ENCODE measurements around the gene AFF3. TPM values are rescaled to one million over a fixed set of nuclear protein-coding genes. Genes with fewer than 3 reads are reported as not detected.

Gene AFF3
- total and polyA plus RNA-seq, 2 of the 8 experiments (the other 6 are each of a cell fraction or from before 2014, with no cell fraction given) = 0.27 to 3.0 TPM

DNA sequence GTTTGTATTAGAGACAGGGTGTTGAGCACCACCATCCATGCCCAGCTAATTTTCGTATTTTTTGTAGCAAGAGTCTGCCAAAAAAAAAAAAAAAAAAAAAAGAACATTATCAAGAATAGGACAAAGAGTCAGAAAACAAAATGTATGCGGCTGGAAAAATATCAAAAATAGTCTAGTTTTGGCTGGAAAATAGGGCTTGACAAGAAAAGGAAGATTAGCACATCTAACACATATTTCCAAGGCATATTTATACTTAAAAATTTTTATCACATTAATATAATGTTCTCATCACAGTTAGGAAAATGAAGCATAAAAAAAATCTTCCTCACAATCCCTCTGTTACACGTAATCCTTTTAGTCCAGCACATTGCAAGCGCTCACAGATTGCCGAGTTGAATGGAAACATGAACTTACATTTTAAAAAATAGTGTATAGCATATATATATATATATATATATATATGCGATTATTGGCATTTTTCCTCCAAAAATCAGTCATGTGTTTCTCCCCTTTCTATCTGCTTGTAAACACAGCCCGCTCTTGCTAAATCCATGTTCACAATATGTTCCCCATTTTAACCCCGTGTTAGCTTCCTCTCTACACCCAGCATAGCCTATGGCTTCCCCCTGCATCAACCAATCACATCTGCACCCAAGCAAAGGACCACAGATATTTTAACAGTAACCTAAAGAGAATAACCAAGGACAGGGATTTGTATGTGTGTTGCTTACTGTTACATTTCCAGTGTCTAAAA, 183.0 kb downstream of the AFF3 start:
- Histone ChIP-seq H3K4me1 (replicated peaks in 1 of 4; ENCODE audit: control insufficient read depth in 3 of 4, insufficient read depth in 4 of 4, low read length in 3 of 4) (peaks cover 0 to 8% (median 2%) of the 10 kb centered on the region in 4 experiments; a peak in 5 of 7 replicates), H2BK120ac (replicated peaks; ENCODE audit: low read depth, low read length) (no peak overlapping the region), H4K20me1 (replicated peaks in 1 of 2; ENCODE audit: control insufficient read depth in 1 of 2, insufficient read depth in 2 of 2, low read length in 2 of 2) (no peaks in the 10 kb centered on the region), H4K91ac (replicated peaks; ENCODE audit: insufficient read length, low read length) (no peak overlapping the region), H4K8ac (ENCODE audit: extremely low read depth, insufficient read depth, low read length) (no peak overlapping the region), H3K23me2 (ENCODE audit: low read depth, low read length) (no peaks in the 10 kb centered on the region), H2AK5ac (ENCODE audit: low read depth, low read length) (no peak overlapping the region), H3K9ac (replicated peaks in 1 of 4; ENCODE audit: extremely low read depth in 1 of 4, low read depth in 3 of 4, low read length in 3 of 4) (no peak overlapping the region), H2AFZ (ENCODE audit: low read length) (no peak overlapping the region), H3K14ac (ENCODE audit: insufficient read length) (no peak overlapping the region), H3K4ac (replicated peaks; ENCODE audit: insufficient read length, low read depth, low read length) (no peak overlapping the region), H2BK15ac (ENCODE audit: low read length) (no peak overlapping the region), H3K4me3 (ENCODE audit: extremely low read depth in 1 of 4, insufficient read depth in 2 of 4, low read depth in 3 of 4, low read length in 4 of 4) (no peak overlapping the region), H3K18ac (ENCODE audit: extremely low read depth, low read length) (no peak overlapping the region), H3K79me2 (ENCODE audit: control insufficient read depth in 1 of 2, insufficient read depth in 2 of 2, low read length in 2 of 2) (no peaks in the 10 kb centered on the region), H3K27ac (ENCODE audit: low read depth, low read length) (no peak overlapping the region), H3K79me1 (ENCODE audit: low read depth, low read length) (no peaks in the 10 kb centered on the region), H3K4me2 (ENCODE audit: insufficient read depth in 1 of 2, low read depth in 2 of 2, low read length in 2 of 2) (no peak overlapping the region), H3K56ac (replicated peaks; ENCODE audit: insufficient read length, low read depth, low read length) (no peak overlapping the region), H4K5ac (ENCODE audit: insufficient read length, low read depth, low read length) (no peak overlapping the region), H2BK20ac (ENCODE audit: low read length) (no peak overlapping the region), H3K36me3 (ENCODE audit: control insufficient read depth in 2 of 4, insufficient read depth in 4 of 4, low read length in 3 of 4) (no peaks in the 10 kb centered on the region), H3K27me3 (replicated peaks in 1 of 4; ENCODE audit: control insufficient read depth in 3 of 4, extremely low read depth in 1 of 4, insufficient read depth in 3 of 4, low read length in 3 of 4) (no peaks in the 10 kb centered on the region), H2BK12ac (ENCODE audit: low read depth, low read length) (no peak overlapping the region), H2BK5ac (ENCODE audit: low read depth, low read length) (no peak overlapping the region), H3K9me3 (ENCODE audit: insufficient read depth in 2 of 2, low read depth in 1 of 2, low read length in 1 of 2) (no peaks in the 10 kb centered on the region), H3K23ac (ENCODE audit: insufficient read length) (no peak overlapping the region)
- TF ChIP-seq ATF3 (IDR thresholded peaks at IDR 0.05; ENCODE audit: insufficient read depth, low read depth, low read length) = no peak
- no peak for TF ChIP-seq TCF12 (IDR thresholded peaks at IDR 0.05; ENCODE audit: low read depth, low read length)
- TF ChIP-seq HDAC2 (IDR thresholded peaks at IDR 0.05; ENCODE audit: borderline replicate concordance in 1 of 2, low read depth in 2 of 2, low read length in 2 of 2) = no peak
- TF ChIP-seq FOSL1 (IDR thresholded peaks at IDR 0.05; ENCODE audit: insufficient read depth, low read depth, low read length) = no peak
- TF ChIP-seq EGR1 (IDR thresholded peaks at IDR 0.05; ENCODE audit: borderline replicate concordance, low read depth, low read length) = no peak
- TF ChIP-seq NANOG (IDR thresholded peaks at IDR 0.05; ENCODE audit: insufficient read depth, low read depth, low read length, poor library complexity, severe bottlenecking) = no peak
- TF ChIP-seq, protein P1, sequence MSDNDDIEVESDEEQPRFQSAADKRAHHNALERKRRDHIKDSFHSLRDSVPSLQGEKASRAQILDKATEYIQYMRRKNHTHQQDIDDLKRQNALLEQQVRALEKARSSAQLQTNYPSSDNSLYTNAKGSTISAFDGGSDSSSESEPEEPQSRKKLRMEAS (IDR thresholded peaks at IDR 0.05) = no peak
- TF ChIP-seq TBP (IDR thresholded peaks at IDR 0.05; ENCODE audit: low read depth, low read length) = no peak
- no peak for TF ChIP-seq RFX5 (IDR thresholded peaks at IDR 0.05; ENCODE audit: borderline replicate concordance, low read depth, low read length)
- TF ChIP-seq KDM1A (IDR thresholded peaks at IDR 0.05; ENCODE audit: borderline replicate concordance, low read length) = no peak
- no peak for TF ChIP-seq JUN (IDR thresholded peaks at IDR 0.05; ENCODE audit: low read depth, low read length)
- TF ChIP-seq SP1 (IDR thresholded peaks at IDR 0.05; ENCODE audit: low read depth, low read length) = no peak
- no peak for TF ChIP-seq CEBPB (IDR thresholded peaks at IDR 0.05; ENCODE audit: low read depth, low read length)
- FAIRE-seq = no peak
- no peak for DNase-seq (ENCODE audit: low read depth in 1 of 2, low spot score in 2 of 2)
- WGBS, 2 experiments (ENCODE audit: extremely low coverage in 1 of 2, insufficient coverage in 1 of 2, insufficient read length in 1 of 2, insufficient replicate concordance in 2 of 2, low coverage in 1 of 2, low lambda C conversion rate in 2 of 2, missing lambda C conversion rate in 1 of 2) = 90% methylated on average over 8 of the region's 8 CpGs; no CpG with 5 or more reads in 1 of the 2 experiments
- POLR2A ChIA-PET (ENCODE audit: partially characterized antibody) = no interaction called here
- CTCF ChIA-PET (ENCODE audit: partially characterized antibody) = no interaction called here
